KBM-7 (cell line): ENCODE measurements around the gene SLC44A5.
"Not testable (repeated sequence)": the region's sequence is repeated elsewhere in the genome, so short reads cannot be mapped to it uniquely, and the experiment has no call there.

Experiments used
- DNase-seq: peaks from one replicate; pipeline ENCODE4 v3.0.0-alpha.2; 2015
- in situ Hi-C: fragments of 300-500 bp; cut with MboI; formaldehyde crosslinking; loops from 2 replicates; pipeline ENCODE4 v1.14.3; 2020; ENCODE audit warnings: low sequenced_read_pairs, low pct_unique_long_range_greater_than_20kb, mixed read lengths

Gene SLC44A5

GRCh38 chr1:75611014-75611413 is at the start of gene SLC44A5:
Gene SLC44A5 (minus strand): TSS chr1:75611114. CDS start chr1:75541447, 69,667 bp downstream.
- in situ Hi-C loops: no loop called here

DNA sequence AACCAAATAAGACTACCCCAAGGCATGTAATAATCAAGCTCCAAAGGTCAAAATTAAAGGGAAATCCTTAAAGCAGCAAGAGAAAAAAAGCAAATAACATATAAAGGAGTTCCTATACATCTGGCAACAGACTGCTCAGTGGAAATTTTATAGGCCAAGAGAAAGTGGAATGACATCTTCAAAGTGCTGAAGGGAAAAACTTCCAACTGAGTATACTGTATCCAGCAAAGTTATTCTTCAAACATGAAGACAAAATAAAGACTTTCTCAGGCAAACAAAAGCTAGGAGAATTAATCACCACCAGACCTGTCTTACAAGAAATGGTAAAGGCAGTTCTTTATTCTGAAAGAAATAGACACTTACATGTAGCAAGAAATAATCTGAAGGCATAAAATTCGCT is 45.0 kb upstream of the SLC44A5 start:
- DNase-seq: no peak
- in situ Hi-C loops: no loop called here

More at GRCh38 chr1:75611014-75611413, at the start of gene SLC44A5:
- DNase-seq: no peak

GRCh38 chr1:75647183-75647582 is 36.3 kb upstream of the SLC44A5 start:
- DNase-seq: not testable (repeated sequence)

GRCh38 chr1:75645153-75645552 is 34.2 kb upstream of the SLC44A5 start:
- in situ Hi-C loops, DNase-seq: not testable (repeated sequence)

More at GRCh38 chr1:75647183-75647582, 36.3 kb upstream of the SLC44A5 start:
- in situ Hi-C loops: not testable (repeated sequence)

DNA sequence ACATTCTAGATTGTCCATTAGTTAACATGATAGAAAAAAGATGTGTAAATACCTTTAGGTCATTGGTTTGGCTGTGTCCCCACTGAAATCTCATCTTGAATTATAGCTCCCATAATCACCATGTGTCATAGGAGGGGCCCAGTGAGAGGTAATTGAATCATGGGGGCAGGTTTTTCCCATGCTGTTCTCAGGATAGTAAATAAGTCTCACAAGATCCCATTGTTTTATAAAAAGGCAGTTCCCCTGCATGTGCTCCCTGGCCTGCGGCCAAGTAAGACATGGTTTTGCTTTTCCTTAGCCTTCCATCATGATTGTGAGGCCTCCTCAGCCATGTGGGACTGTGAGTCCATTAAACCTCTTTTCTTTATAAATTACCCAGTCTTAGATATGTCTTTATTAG is 32.5 kb upstream of the SLC44A5 start:
- in situ Hi-C loops: no loop called here
- DNase-seq: no peak

GRCh38 chr1:75641325-75641724 is 30.4 kb upstream of the SLC44A5 start:
- DNase-seq: peak; percentile 28
- in situ Hi-C loops: no loop called here

DNA sequence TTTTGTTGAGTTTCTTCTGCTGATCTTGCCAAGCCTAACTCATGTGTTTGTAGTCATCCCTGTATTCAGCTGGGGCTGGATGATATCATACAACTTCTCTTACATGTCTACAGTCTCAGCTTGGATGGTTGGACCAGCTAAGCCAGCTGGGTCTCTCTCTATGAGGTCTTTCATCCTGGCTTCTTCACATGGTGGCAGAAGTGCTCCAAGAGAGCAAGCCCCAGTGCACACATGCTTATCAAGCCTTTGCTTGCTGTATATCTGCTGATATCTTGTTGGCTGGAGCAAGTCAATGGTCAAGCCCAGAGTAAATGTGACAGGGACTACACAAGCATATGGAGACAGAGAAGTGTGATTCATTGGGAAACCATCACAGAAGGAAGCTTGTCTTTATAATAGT is 29.2 kb upstream of the SLC44A5 start:
- in situ Hi-C loops: no loop called here
- no peak for DNase-seq

GRCh38 chr1:75632350-75632949 is 21.5 kb upstream of the SLC44A5 start:
- DNase-seq: peak; percentile 51
- in situ Hi-C loops: no loop called here

- DNase-seq: no peak
- in situ Hi-C loops: no loop called here
Observed at GRCh38 chr1:75630998-75631397, 20.1 kb upstream of the SLC44A5 start.

DNA sequence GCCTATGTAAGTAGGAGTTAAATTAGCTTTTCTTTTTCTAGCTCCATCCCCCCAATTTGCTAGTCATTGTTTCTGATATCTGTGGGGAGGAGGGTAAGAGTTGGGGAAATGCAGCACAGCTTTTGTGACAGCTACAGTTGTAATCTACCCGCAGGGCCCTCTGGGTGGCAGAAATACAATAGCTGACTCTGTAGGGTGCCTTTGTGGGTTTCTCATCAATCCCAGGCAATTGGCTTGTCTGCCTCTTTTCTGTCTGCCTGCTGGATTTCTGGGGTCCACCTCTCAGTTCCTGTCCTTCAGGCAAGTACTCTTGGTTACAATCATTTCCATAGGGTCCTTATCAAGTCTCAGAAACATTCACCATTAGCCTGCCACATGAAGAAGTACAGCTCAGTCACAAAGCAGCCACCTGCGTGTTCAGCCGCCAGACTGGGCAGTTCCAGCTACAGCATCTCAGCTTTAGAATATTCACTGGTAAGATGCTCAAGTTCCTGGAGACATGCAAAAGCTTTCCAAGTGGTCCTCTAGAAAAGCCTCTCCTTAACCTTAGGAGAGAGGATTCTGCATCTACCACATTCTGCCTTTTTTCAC is 19.2 kb upstream of the SLC44A5 start:
- no peak for DNase-seq
- in situ Hi-C loops: no loop called here

DNA sequence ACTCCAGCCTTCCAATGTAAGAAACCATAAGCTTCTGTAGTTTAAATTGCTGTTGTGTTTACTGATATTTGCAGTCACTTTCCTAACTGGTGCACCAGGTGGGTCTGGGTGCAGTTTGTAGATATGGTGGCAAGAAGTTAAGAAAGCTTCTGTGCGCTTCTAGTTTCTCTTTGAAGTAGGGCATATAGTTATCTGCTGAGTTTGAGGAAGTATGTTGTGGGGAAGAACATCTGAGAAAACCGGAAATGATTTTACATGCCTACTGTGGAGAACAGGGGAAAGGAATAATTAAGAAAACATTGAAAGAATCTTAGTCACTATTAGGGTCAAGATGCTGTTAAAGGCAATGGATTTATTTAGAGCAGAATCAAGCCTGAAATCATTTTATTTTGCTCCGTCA is 14.9 kb upstream of the SLC44A5 start:
- DNase-seq: peak; percentile 62
- in situ Hi-C loops: no loop called here

DNA sequence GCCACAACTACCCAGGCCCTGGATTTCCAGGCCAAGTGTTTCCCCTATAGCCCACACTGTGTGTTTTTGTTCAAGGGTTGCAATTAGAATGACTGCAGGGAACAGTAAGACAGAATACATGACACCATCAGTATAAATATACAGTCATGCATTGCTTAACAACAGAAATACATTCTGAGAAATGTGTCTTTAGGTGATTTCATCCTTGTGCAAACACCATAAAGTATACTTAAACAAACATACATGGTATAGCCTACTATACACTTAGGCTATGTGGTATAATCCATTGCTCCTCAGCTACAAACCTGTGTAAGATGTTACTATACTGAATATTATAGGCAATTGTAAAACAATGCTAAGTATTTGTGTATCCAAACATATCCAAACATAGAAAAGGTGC is 7.5 kb upstream of the SLC44A5 start:
- in situ Hi-C loops: no loop called here

DNA sequence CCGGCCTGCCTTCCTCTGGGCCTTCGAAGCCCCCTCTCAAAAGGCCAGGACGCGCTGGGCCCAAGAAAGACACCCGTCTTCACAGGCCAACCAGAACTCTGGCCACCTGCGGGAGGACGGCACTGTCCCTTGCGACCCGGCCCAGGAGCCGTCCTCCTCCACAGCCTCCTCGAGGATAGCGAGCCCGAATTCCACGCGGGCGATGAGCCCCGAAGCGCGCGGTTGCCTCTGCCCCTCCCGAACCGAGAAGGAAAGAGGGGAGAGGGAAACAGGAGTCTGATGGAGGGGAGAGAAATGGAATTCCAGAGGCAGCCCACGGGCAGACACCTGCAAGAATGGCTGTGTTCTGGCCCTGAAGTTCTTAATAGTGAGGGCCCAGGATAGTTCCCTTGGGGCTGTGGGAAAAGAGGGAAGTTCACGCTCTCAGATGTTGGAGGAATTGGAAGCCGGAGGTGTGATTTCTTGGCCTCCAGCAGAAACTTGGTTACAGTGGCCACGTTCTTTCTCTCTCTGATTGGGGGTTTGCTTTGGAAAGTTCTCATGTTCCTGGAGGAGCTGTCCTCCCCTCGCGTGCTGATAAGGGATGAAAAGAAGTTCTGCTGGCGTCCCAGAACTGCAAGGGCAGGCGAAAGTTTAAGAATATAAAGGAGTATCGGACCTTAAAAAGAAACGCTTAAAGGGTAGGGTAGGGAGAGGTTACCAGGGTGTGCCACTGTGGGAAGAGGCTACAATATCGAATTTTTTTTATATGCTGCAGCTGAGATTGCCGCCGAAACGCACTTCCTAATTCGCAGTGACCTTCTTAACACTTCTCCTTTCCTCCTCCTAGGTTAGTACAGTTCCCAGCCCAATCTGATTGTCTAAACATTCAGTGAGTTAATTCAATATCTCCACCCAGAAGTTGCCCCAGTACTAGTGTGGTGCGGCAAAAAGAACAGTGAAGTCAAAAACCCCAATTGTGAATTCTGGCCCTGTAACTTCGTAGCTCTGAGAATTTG is 5.8 kb upstream of the SLC44A5 start:
- DNase-seq: peak; percentile 39
- in situ Hi-C loops: no loop called here

More for the DNA sequence above, 7.5 kb upstream of the SLC44A5 start:
- DNase-seq: no peak

DNA sequence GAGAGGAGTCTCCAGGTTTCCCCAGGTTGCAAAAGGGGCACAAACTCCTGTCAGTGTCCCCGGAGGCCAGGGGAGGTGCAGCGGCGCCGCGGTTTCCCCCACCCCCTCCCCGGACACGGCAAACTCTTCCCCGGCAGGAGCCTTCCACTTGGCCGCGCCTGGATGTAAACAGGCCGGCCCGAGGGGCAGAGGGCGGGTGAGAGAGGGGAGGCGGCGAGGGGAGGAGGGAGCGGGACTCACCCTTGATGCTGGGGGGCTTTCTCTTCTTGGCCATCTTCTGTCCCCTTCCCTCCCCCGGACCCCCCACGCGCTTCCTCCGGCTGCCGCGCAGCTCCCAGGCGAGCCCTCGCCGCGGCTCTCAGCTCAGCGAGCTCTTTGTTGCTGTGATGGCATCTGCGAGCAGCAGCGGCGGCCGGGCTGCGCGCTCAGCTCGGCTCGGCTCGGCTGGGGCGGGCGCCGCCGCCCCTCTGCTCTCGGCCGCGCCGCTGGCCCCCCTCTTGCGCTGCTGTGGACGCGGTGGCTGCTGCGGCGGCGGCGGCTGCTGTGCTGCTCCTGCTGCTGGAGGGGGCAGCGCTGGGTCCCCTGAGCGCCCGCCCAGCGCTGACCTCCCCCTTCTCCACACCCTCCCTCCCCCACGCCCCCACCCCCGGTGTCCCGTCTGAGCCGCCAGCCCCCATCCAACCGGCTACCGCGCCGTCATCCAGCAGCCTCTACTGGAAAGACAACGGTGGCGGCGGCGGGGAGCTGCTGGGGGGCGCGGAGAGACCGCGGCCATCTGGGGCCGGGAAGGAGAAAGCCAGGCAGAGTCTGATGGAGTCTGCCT is 4.9 kb upstream of the SLC44A5 start:
- DNase-seq: no peak
- in situ Hi-C loops: no loop called here

- no peak for DNase-seq
- in situ Hi-C loops: no loop called here
Observed at GRCh38 chr1:75614399-75614756, 3.5 kb upstream of the SLC44A5 start.

DNA sequence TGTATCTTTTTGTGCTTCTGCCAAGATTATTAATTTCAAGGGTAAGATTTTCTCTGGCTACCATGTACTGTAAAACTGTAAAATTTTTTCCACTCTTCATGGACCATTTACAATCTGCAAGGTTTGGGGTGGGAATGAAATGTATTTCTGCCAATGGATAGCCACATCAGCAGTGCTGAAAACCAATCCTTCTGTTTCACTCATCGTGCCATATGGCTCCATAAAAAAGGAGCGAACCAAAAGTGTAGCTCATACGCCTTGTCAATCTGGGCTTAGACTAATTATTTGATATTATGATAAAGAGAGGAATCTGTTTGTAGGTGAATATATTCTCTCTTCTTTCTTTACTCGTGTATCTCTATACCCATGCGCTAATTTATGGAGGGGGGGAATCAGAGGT is 3.0 kb upstream of the SLC44A5 start:
- in situ Hi-C loops: no loop called here
- no peak for DNase-seq

DNA sequence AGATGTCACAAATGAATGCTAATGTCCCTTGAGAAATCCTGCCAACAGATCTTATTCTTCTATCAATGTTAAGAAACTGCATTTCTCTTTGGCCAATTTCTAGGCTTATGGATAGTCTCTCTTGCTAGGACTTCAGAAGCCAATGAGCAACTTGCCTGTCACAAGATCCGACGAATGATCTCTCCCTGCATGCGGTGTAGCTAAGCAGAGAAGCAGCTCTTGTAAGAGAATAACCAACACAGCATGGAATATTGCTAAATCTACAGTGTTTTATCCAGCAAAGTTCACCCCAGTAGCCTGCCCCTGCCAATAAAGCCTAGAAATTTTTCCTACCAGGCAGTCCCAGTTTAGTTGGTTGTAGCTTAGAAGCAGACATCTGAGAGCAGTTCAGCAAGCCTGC is 2.1 kb upstream of the SLC44A5 start:
- in situ Hi-C loops: no loop called here

GRCh38 chr1:75602486-75602885 is 8.4 kb downstream of the SLC44A5 start:
- in situ Hi-C loops: no loop called here

More for the DNA sequence above, 2.1 kb upstream of the SLC44A5 start:
- DNase-seq: no peak

DNA sequence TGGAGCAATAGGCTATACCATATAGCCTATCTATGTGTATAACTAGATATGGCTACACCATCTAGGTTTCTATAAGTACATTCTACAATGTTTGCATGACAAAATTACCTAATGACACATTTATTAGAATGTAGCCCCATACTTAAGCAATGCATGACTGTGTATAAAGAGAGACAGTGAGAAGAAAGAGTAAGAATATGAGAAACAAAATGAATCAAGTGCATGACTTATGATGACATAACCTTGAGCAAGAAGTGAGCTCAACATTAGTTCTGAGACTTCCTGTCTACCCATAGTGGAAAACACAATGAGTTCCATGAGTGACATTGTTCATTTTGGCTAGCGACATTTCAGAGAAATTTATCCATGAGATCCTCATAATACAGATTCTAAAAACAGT is 10.1 kb downstream of the SLC44A5 start:
- DNase-seq: no peak
- in situ Hi-C loops: no loop called here

More at GRCh38 chr1:75602486-75602885, 8.4 kb downstream of the SLC44A5 start:
- no peak for DNase-seq
